HFFc6 (cell line): ENCODE results near the gene TNFSF9. TPM values are rescaled to one million over a fixed set of nuclear protein-coding genes. Genes with fewer than 3 reads are reported as not detected.

Experiments
- DNase-seq: peaks from one replicate; pipeline ENCODE4 v3.0.0-alpha.2; 2018
- H3K27ac Mint-ChIP-seq: 2 replicates; pipeline ENCODE4 v1.8.0; 2020; ENCODE audit warnings: mild to moderate bottlenecking, mixed read lengths
- H3K27me3 Mint-ChIP-seq: 2 replicates; pipeline ENCODE4 v1.8.0; 2021; ENCODE audit warnings: mild to moderate bottlenecking, moderate library complexity, mixed read lengths; ENCODE audit not compliant: insufficient read depth
- H3K36me3 Mint-ChIP-seq: 2 replicates; pipeline ENCODE4 v1.8.0; 2021; ENCODE audit warnings: low read depth, mixed read lengths
- H3K4me1 Mint-ChIP-seq: 2 replicates; pipeline ENCODE4 v1.8.0; 2020; ENCODE audit warnings: low read depth, mixed read lengths
- H3K4me3 Mint-ChIP-seq: 2 replicates; pipeline ENCODE4 v1.8.0; 2020; ENCODE audit warnings: mild to moderate bottlenecking, moderate library complexity, mixed read lengths
- H3K9me3 Mint-ChIP-seq: 2 replicates; pipeline ENCODE4 v1.8.0; 2020; ENCODE audit warnings: mild to moderate bottlenecking, mixed read lengths
- CTCF ChIP-seq: fragments of 200-600 bp; sonication (generic); IDR thresholded peaks from 2 replicates; pipeline ENCODE4 v1.5.0; 2021; ENCODE audit warnings: antibody characterized with exemption, mild to moderate bottlenecking
- total RNA-seq, 6 experiments: library from RNA; stranded (reverse); fragmentation: NEBNext Ultra II Directional; extraction: Animal tissue kit (Norgen Biotek cat#: 25700); gene quantifications; 2 replicates in 1 of 6; 3 replicates in 5 of 6; pipeline ENCODE4 v1.2.3, GENCODE V29; 2021

The TNFSF9 gene
- total RNA-seq, 6 experiments from 2014 or later = 0.57 to 3.7 (median 3.2) TPM

GRCh38 chr19:6568010-6568526, 37.2 kb downstream of the TNFSF9 start:
- no peak for TF ChIP-seq CTCF
- peaks cover 5% of the 10 kb centered on the region; the same call in 1 of the 2 replicates for H3K36me3 Mint-ChIP-seq
- no peak overlapping the region for H3K4me3 Mint-ChIP-seq
- no peak for DNase-seq
- H3K4me1 Mint-ChIP-seq = peaks cover 5% of the 10 kb centered on the region; the same call in 1 of the 2 replicates
- peaks cover 19% of the 10 kb centered on the region for H3K9me3 Mint-ChIP-seq
- H3K27ac Mint-ChIP-seq = no peak overlapping the region
- H3K27me3 Mint-ChIP-seq = peaks cover 9% of the 10 kb centered on the region

DNA sequence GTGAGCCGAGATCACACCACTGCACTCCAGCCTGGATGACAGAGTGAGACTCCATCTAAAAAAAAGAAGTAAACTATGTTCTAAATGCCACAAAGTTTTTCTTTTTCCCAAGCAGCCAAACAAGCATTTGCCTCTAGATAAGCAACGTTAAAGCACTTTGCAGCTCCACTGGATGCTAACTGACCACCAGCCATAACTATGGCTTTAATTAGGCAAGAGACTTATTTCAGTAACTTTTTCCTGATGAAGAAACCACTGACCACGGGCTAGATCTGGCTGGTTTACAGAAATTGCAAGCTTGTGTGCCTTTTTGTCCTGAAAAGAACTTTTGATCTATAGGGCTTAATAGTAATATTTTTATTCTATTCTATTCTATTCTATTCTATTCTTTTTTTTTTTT, 38.0 kb downstream of the TNFSF9 start:
- Mint-ChIP-seq H3K27ac (no peak overlapping the region), H3K27me3 (peaks cover 9% of the 10 kb centered on the region), H3K4me3 (no peak overlapping the region), H3K9me3 (peaks cover 17% of the 10 kb centered on the region), H3K36me3 (peaks cover 5% of the 10 kb centered on the region; the same call in 1 of the 2 replicates), H3K4me1 (peaks cover 5% of the 10 kb centered on the region; the same call in 1 of the 2 replicates)
- DNase-seq = no peak
- TF ChIP-seq CTCF = no peak

- Mint-ChIP-seq H3K9me3 (peaks cover 8% of the 10 kb centered on the region), H3K4me3 (no peak overlapping the region), H3K36me3 (peaks cover 5% of the 10 kb centered on the region; the same call in 1 of the 2 replicates), H3K27ac (no peak overlapping the region), H3K27me3 (peaks cover 9% of the 10 kb centered on the region), H3K4me1 (peaks cover 5% of the 10 kb centered on the region; the same call in 1 of the 2 replicates)
- no peak for TF ChIP-seq CTCF
- no peak for DNase-seq
Measured at GRCh38 chr19:6570764-6571163, 39.9 kb downstream of the TNFSF9 start.

DNA sequence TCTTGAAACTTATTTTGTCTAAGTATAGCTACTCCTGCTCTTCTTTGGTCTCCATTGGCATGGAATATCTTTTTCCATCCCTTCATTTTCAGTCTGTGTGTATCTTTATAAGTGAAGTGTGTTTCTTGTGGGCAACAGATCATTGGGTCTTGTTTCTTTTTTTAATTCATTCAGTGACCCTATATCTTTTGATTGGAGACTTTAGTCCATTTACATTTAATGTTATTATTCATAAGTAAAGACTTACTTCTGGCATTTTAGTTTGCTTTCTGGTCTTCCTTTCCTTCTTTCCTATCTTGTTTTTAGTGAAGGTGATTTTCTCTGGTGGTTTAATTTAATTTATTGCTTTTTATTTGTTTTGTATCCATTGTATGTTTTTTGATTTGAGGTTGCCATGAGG, 40.3 kb downstream of the TNFSF9 start:
- H3K4me3 Mint-ChIP-seq = no peak overlapping the region
- DNase-seq = no peak
- peaks cover 8% of the 10 kb centered on the region for H3K9me3 Mint-ChIP-seq
- no peak overlapping the region for H3K27ac Mint-ChIP-seq
- TF ChIP-seq CTCF = no peak
- H3K36me3 Mint-ChIP-seq = peaks cover 5% of the 10 kb centered on the region; the same call in 1 of the 2 replicates
- peaks cover 8% of the 10 kb centered on the region for H3K27me3 Mint-ChIP-seq
- H3K4me1 Mint-ChIP-seq = peaks cover 5% of the 10 kb centered on the region; the same call in 1 of the 2 replicates

- peaks cover 5% of the 10 kb centered on the region; the same call in 1 of the 2 replicates for H3K4me1 Mint-ChIP-seq
Measured at GRCh38 chr19:6572217-6572616, 41.4 kb downstream of the TNFSF9 start.

More at GRCh38 chr19:6572217-6572616, 41.4 kb downstream of the TNFSF9 start:
- no peak for DNase-seq
- H3K36me3 Mint-ChIP-seq = peaks cover 5% of the 10 kb centered on the region; the same call in 1 of the 2 replicates
- H3K4me3 Mint-ChIP-seq = no peak overlapping the region
- peaks cover 7% of the 10 kb centered on the region for H3K27me3 Mint-ChIP-seq
- TF ChIP-seq CTCF = no peak
- no peak overlapping the region for H3K27ac Mint-ChIP-seq
- peaks cover 8% of the 10 kb centered on the region for H3K9me3 Mint-ChIP-seq
